Trophoblast cell (in vitro differentiated cells and primary cell): ENCODE results near the gene NRDC.

Experiments used
- DNase-seq, 2 donors: peaks; one replicate each; pipeline ENCODE4 v3.0.0-alpha.2; 2016
- H2AFZ ChIP-seq: 2 replicates; pipeline ENCODE4 v1.6.1; 2013; ENCODE audit warnings: low read length, moderate library complexity, mild to moderate bottlenecking; ENCODE audit not compliant: insufficient read depth, poor library complexity
- H2AK5ac ChIP-seq: 2 replicates; pipeline ENCODE4 v1.6.1; 2013; ENCODE audit warnings: mild to moderate bottlenecking, low read length
- H2BK120ac ChIP-seq: 2 replicates; pipeline ENCODE4 v1.6.1; 2013; ENCODE audit warnings: low read length, mild to moderate bottlenecking, moderate library complexity; ENCODE audit not compliant: insufficient read depth, poor library complexity
- H2BK12ac ChIP-seq: 2 replicates; pipeline ENCODE4 v1.6.1; 2013; ENCODE audit warnings: mild to moderate bottlenecking, low read length, moderate library complexity
- H2BK5ac ChIP-seq: 2 replicates; pipeline ENCODE4 v1.6.1; 2013; ENCODE audit warnings: low read length, low read depth, moderate library complexity, mild to moderate bottlenecking; ENCODE audit not compliant: poor library complexity
- H3K14ac ChIP-seq: 2 replicates; pipeline ENCODE4 v1.6.1; 2013; ENCODE audit warnings: mild to moderate bottlenecking, low read length
- H3K18ac ChIP-seq: 2 replicates; pipeline ENCODE4 v1.6.1; 2013; ENCODE audit warnings: mild to moderate bottlenecking, low read length
- H3K23ac ChIP-seq: 2 replicates; pipeline ENCODE4 v1.6.1; 2013; ENCODE audit warnings: low read length
- H3K27ac ChIP-seq: 2 replicates; pipeline ENCODE4 v1.5.1; 2013; ENCODE audit warnings: low read depth, mild to moderate bottlenecking, inconsistent platforms, low read length, moderate library complexity
- H3K27me3 ChIP-seq: 2 replicates; pipeline ENCODE4 v1.6.1; 2013; ENCODE audit warnings: inconsistent platforms, mild to moderate bottlenecking, low read length, moderate library complexity; ENCODE audit not compliant: insufficient read depth
- H3K36me3 ChIP-seq, 2 experiments: 1 replicate in 1 of 2; 2 replicates in 1 of 2; pipeline ENCODE4 v1.6.1; 2013; ENCODE audit warnings: low read length in 2 of 2, mild to moderate bottlenecking in 2 of 2, moderate library complexity in 1 of 2; ENCODE audit not compliant: insufficient read depth in 2 of 2, control insufficient read depth in 1 of 2
- H3K4ac ChIP-seq: 2 replicates; pipeline ENCODE4 v1.6.1; 2013; ENCODE audit warnings: low read depth, mild to moderate bottlenecking, low read length, moderate library complexity
- H3K4me1 ChIP-seq, 2 experiments: 1 replicate in 1 of 2; 2 replicates in 1 of 2; pipeline ENCODE4 v1.6.1; 2013; ENCODE audit warnings: low read length in 2 of 2, mild to moderate bottlenecking in 2 of 2, moderate library complexity in 1 of 2; ENCODE audit not compliant: insufficient read depth in 2 of 2, control insufficient read depth in 1 of 2
- H3K4me2 ChIP-seq: 2 replicates; pipeline ENCODE4 v1.6.1; 2013; ENCODE audit warnings: inconsistent platforms, mild to moderate bottlenecking, low read length, moderate library complexity
- H3K4me3 ChIP-seq: 2 replicates; pipeline ENCODE4 v1.5.1; 2013; ENCODE audit warnings: mild to moderate bottlenecking, low read depth, low read length, inconsistent platforms
- H3K79me1 ChIP-seq: one replicate; pipeline ENCODE4 v1.6.1; 2013; ENCODE audit warnings: low read length
- H3K79me2 ChIP-seq: 2 replicates; pipeline ENCODE4 v1.6.1; 2013; ENCODE audit warnings: low read length, mild to moderate bottlenecking; ENCODE audit not compliant: control insufficient read depth, insufficient read depth, poor library complexity
- H3K9ac ChIP-seq: 2 replicates; pipeline ENCODE4 v1.6.1; 2013; ENCODE audit warnings: mild to moderate bottlenecking, low read length
- H3K9me3 ChIP-seq: 2 replicates; pipeline ENCODE4 v1.6.1; 2013; ENCODE audit warnings: low read depth, mild to moderate bottlenecking, control low read depth, inconsistent platforms, low read length; ENCODE audit not compliant: insufficient read depth
- H4K12ac ChIP-seq: 2 replicates; pipeline ENCODE4 v1.6.1; 2013; ENCODE audit warnings: low read depth, mild to moderate bottlenecking, low read length, moderate library complexity
- H4K8ac ChIP-seq: 2 replicates; pipeline ENCODE4 v1.6.1; 2013; ENCODE audit warnings: low read depth, mild to moderate bottlenecking, low read length, moderate library complexity
- H4K91ac ChIP-seq: one replicate; pipeline ENCODE4 v1.6.1; 2013; ENCODE audit warnings: low read depth, mild to moderate bottlenecking, low read length, moderate library complexity
- WGBS: extraction: QIAGEN DNeasy Blood & Tissue Kit; methylation state at CpG from one replicate; pipeline ENCODE4 v1.1.7; 2013; ENCODE audit warnings: missing lambda C conversion rate; ENCODE audit not compliant: insufficient read length, insufficient coverage; ENCODE audit errors: extremely low coverage; 5-methylcytosine and 5-hydroxymethylcytosine counted together

NRDC gene

DNA sequence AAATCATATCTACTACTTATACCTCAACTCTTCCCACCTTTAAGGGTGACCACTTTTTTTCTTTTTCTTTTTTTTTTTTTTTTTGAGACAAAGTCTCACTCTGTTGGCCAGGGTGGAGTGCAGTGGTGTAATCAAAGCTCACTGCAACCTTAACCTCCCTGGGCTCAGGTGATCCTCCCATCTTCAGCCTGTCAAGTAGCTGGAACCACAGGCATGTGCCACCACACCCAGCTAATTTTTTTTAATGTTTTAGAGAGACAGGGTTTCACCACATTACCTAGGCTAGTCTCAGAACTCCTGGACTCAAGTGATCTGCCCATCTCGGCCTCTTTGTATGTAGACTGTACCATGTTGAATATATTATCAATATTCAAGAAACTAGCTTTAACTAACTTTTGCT lies 39.4 kb downstream of the NRDC start:
- Histone ChIP-seq H2BK120ac (no peak overlapping the region), H3K4me1 (no peaks in the 10 kb centered on the region), H3K14ac (no peak overlapping the region), H2AK5ac (no peak overlapping the region), H2BK5ac (no peak overlapping the region), H3K36me3 (peaks cover 12 to 15% of the 10 kb centered on the region in 2 experiments), H4K91ac (no peak overlapping the region), H2AFZ (no peak overlapping the region), H4K8ac (no peak overlapping the region), H3K4ac (no peak overlapping the region), H3K4me2 (no peak overlapping the region), H3K9me3 (no peaks in the 10 kb centered on the region), H4K12ac (no peak overlapping the region), H3K18ac (no peak overlapping the region), H3K79me2 (no peaks in the 10 kb centered on the region), H3K23ac (no peak overlapping the region), H3K4me3 (no peak overlapping the region), H2BK12ac (no peak overlapping the region), H3K79me1 (no peaks in the 10 kb centered on the region), H3K27ac (no peak overlapping the region), H3K27me3 (no peaks in the 10 kb centered on the region), H3K9ac (no peak overlapping the region)
- no CpG with 5 or more reads among the region's 1 CpG for WGBS
- no peak for DNase-seq

DNA sequence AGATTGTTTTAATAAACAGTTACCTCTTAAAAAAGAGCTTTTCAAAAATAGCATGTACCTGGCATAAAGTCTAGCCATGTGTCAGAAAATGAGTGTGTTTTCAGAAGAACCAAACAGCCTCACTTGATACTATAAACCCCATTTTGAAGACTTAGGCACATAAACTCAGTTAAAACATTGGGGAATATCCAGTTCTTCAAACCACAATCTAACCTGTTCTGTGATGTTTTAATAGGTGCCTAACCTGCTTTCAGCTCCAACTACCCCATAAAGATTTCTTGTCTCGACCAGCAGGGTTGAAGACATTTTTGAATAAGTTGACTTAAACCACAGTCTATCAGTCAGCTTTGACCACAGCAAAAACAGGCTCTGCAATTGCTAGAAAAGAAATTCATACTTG lies 41.3 kb downstream of the NRDC start:
- no CpG with 5 or more reads among the region's 1 CpG for WGBS

DNA sequence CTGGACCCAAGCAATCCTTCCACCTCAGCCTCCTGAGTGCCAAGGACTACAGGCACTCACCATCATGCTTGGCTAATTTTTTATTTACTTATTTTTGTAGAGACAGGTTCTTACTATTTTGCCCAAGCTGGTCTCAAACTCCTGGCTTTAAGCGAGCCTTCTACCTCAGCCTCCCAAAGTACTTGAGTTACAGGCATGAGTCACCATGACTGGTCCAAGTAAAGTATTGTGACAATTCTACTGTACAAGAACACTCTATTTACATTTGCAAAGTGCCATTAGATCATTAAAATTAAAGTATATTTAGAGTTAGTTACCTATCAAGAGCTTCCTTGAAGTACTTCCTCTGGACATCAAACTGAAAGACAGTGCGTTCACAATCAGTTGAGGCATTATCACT lies 44.8 kb downstream of the NRDC start:
- Histone ChIP-seq H3K4me1 (no peaks in the 10 kb centered on the region), H4K91ac (no peak overlapping the region), H4K12ac (no peak overlapping the region), H2AFZ (no peak overlapping the region), H2BK120ac (no peak overlapping the region), H3K4ac (no peak overlapping the region), H3K27me3 (no peaks in the 10 kb centered on the region), H3K9me3 (no peaks in the 10 kb centered on the region), H3K27ac (no peak overlapping the region), H2AK5ac (no peak overlapping the region), H3K79me1 (no peaks in the 10 kb centered on the region), H3K36me3 (peaks cover 17 to 23% of the 10 kb centered on the region in 2 experiments), H3K79me2 (no peaks in the 10 kb centered on the region), H3K14ac (no peak overlapping the region), H3K18ac (no peak overlapping the region), H2BK5ac (no peak overlapping the region), H2BK12ac (no peak overlapping the region), H3K4me2 (no peak overlapping the region), H3K4me3 (no peak overlapping the region), H4K8ac (no peak overlapping the region), H3K9ac (no peak overlapping the region), H3K23ac (no peak overlapping the region)
- WGBS = no CpG with 5 or more reads among the region's 2 CpGs
- no peak for DNase-seq

More for the DNA sequence above, 41.3 kb downstream of the NRDC start:
- Histone ChIP-seq H3K9me3 (no peaks in the 10 kb centered on the region), H3K4ac (no peak overlapping the region), H3K4me2 (no peak overlapping the region), H3K27ac (no peak overlapping the region), H3K18ac (no peak overlapping the region), H4K8ac (no peak overlapping the region), H2AK5ac (no peak overlapping the region), H3K14ac (no peak overlapping the region), H3K27me3 (no peaks in the 10 kb centered on the region), H3K23ac (no peak overlapping the region), H2AFZ (no peak overlapping the region), H3K79me1 (no peaks in the 10 kb centered on the region), H3K9ac (no peak overlapping the region), H2BK12ac (no peak overlapping the region), H3K36me3 (peaks cover 15 to 19% of the 10 kb centered on the region in 2 experiments), H3K4me3 (no peak overlapping the region), H2BK5ac (no peak overlapping the region), H4K91ac (no peak overlapping the region), H2BK120ac (no peak overlapping the region), H4K12ac (no peak overlapping the region), H3K79me2 (no peaks in the 10 kb centered on the region), H3K4me1 (no peaks in the 10 kb centered on the region)
- no peak for DNase-seq

DNA sequence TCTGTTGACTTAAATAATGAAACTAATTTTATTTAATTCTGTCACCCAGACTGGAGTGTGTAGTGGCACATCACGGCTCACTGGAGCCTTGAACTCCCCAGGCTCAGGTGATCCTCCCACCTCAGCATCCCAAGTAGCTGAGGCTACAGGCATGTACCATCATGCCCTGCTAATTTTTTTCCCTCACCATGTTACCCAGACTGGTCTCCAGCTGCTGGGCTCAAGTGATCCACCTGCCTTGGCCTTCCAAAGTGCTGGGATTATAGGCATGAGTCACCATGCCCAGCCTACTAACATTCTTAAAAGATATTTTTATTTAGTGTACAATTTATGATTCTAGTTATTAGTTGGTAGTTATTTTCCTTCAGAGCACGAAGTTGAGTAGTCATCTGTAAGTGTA lies 49.5 kb downstream of the NRDC start:
- no peak overlapping the region for H2BK5ac ChIP-seq
- H3K79me1 ChIP-seq = no peaks in the 10 kb centered on the region
- WGBS = no CpG with 5 or more reads among the region's 2 CpGs
- H3K9ac ChIP-seq = no peak overlapping the region
- no peak for DNase-seq
- H2BK12ac ChIP-seq = no peak overlapping the region
- H3K4ac ChIP-seq = no peak overlapping the region
- no peak overlapping the region for H3K18ac ChIP-seq
- no peak overlapping the region for H3K23ac ChIP-seq
- H4K91ac ChIP-seq = no peak overlapping the region
- no peaks in the 10 kb centered on the region for H3K79me2 ChIP-seq
- no peak overlapping the region for H2BK120ac ChIP-seq
- no peak overlapping the region for H3K27ac ChIP-seq
- no peaks in the 10 kb centered on the region for H3K9me3 ChIP-seq
- peaks cover 8 to 11% of the 10 kb centered on the region in 2 experiments for H3K36me3 ChIP-seq
- H3K4me1 ChIP-seq = no peaks in the 10 kb centered on the region
- peak overlapping the region; percentile 54 for H4K12ac ChIP-seq
- H3K4me3 ChIP-seq = no peak overlapping the region
- no peak overlapping the region for H2AK5ac ChIP-seq
- H3K4me2 ChIP-seq = no peak overlapping the region
- H4K8ac ChIP-seq = peak overlapping the region; percentile 19
- H3K14ac ChIP-seq = no peak overlapping the region
- no peak overlapping the region for H2AFZ ChIP-seq
- no peaks in the 10 kb centered on the region for H3K27me3 ChIP-seq
